Tibial nerve (tissue), 4 donors: Measurements from ENCODE around the gene PHTF2. TPM values are rescaled to one million over a fixed set of nuclear protein-coding genes. Genes with fewer than 3 reads are reported as not detected.

Source experiments
- DNase-seq, 2 donors: peaks; one replicate each; pipeline ENCODE4 v3.0.0-alpha.2; 2019; ENCODE audit warnings: low spot score in 2 of 2
- H3K27ac ChIP-seq, 4 donors: fragments of 200-600 bp; sonication (generic) in 3 of 4; one replicate each; pipeline ENCODE4 v1.5.1; 2017 to 2019; ENCODE audit warnings: mild to moderate bottlenecking in 1 of 4
- H3K27me3 ChIP-seq, 2 donors: fragments of 200-600 bp; sonication (generic) in 1 of 2; one replicate each; pipeline versions ENCODE4 v1.5.1 to v1.6.0; 2017 to 2019
- H3K36me3 ChIP-seq, 3 donors: fragments of 200-600 bp; sonication (generic); one replicate each; pipeline ENCODE4 v1.5.1; 2018 to 2019
- H3K4me1 ChIP-seq, 4 donors: fragments of 200-600 bp; sonication (generic) in 3 of 4; one replicate each; pipeline ENCODE4 v1.5.1; 2017 to 2019
- H3K4me3 ChIP-seq, 4 donors: fragments of 200-600 bp; sonication (generic) in 3 of 4; one replicate each; pipeline ENCODE4 v1.5.1; 2017 to 2019; ENCODE audit warnings: mild to moderate bottlenecking in 1 of 4, moderate library complexity in 1 of 4
- H3K9me3 ChIP-seq, 4 donors: fragments of 200-600 bp; sonication (generic) in 3 of 4; one replicate each; pipeline ENCODE4 v1.5.1; 2017 to 2019
- EP300 ChIP-seq, 2 donors: sonication (generic); formaldehyde crosslinking; IDR thresholded peaks; one replicate each; pipeline ENCODE4 v1.6.1; 2017; ENCODE audit warnings: antibody characterized with exemption in 2 of 2, mild to moderate bottlenecking in 1 of 2
- POLR2A ChIP-seq, 2 donors: fragments of 450-650 bp; IDR thresholded peaks; one replicate each; pipeline ENCODE4 v1.6.1; 2017; ENCODE audit warnings: antibody characterized with exemption in 2 of 2, mild to moderate bottlenecking in 2 of 2, moderate library complexity in 2 of 2
- WGBS, 2 donors: methylation state at CpG; one replicate each; pipeline ENCODE4 v1.1.5; 2018; 5-methylcytosine and 5-hydroxymethylcytosine counted together
- total RNA-seq, 4 donors: library from RNA; depleted of rRNA; stranded (reverse); fragments of >200 nt; gene quantifications; one replicate each; pipeline ENCODE4 v1.1.0, GENCODE V29; 2016
- TF ChIP-seq, protein P1 (sequence below), 5 experiments: fragments of 200-600 bp in 3 of 5; fragments of 450-650 bp in 2 of 5; sonication (generic) in 3 of 5; IDR thresholded peaks; one replicate each; pipeline ENCODE4 v1.5.1; 2016 to 2019; ENCODE audit warnings: antibody characterized with exemption in 5 of 5, mild to moderate bottlenecking in 3 of 5, moderate library complexity in 2 of 5

Gene PHTF2
- total RNA-seq, 4 donors from 2014 or later, result 12.6 to 16.5 (median 14.7) TPM

GRCh38 chr7:77895905-77896304 is 97.3 kb downstream of the PHTF2 start:
- H3K36me3 ChIP-seq, result no peaks in the 10 kb centered on the region
- 95 to 97% methylated on average over 3 of the region's 3 CpGs for WGBS, 2 donors

DNA sequence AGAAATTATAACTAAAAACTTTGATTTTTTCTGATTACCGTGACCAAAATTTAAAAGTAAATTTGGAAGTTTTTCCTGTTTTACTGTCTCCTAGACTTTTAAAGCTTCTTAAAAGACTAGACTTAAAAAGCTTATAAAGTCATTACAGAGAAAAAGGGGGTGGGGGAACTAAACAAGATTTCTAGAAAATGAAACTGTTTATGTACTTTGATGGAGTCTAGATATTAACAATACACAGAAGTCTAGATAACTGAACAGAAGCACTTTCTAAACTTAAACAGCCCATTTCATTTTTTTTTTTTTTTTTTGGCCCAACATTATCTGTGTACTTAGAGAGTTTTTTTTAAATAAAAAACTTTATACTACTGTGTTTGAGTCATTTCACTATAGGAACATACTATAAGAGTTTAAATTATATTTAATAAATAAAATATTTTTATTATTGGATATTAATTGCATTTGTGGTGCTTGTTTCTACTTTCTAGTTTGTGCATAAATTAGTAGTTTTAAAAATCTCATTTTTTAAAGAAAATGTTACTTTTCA is 98.5 kb downstream of the PHTF2 start:
- Histone ChIP-seq H3K4me1 (no peaks in the 10 kb centered on the region), H3K27me3 (no peaks in the 10 kb centered on the region), H3K27ac (no peak overlapping the region), H3K36me3 (peaks cover 0 to under 1% (median 0%) of the 10 kb centered on the region in 3 donors), H3K9me3 (no peaks in the 10 kb centered on the region), H3K4me3 (no peak overlapping the region)
- DNase-seq, result no peak
- TF ChIP-seq, protein P1, sequence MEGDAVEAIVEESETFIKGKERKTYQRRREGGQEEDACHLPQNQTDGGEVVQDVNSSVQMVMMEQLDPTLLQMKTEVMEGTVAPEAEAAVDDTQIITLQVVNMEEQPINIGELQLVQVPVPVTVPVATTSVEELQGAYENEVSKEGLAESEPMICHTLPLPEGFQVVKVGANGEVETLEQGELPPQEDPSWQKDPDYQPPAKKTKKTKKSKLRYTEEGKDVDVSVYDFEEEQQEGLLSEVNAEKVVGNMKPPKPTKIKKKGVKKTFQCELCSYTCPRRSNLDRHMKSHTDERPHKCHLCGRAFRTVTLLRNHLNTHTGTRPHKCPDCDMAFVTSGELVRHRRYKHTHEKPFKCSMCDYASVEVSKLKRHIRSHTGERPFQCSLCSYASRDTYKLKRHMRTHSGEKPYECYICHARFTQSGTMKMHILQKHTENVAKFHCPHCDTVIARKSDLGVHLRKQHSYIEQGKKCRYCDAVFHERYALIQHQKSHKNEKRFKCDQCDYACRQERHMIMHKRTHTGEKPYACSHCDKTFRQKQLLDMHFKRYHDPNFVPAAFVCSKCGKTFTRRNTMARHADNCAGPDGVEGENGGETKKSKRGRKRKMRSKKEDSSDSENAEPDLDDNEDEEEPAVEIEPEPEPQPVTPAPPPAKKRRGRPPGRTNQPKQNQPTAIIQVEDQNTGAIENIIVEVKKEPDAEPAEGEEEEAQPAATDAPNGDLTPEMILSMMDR (IDR thresholded peaks at IDR 0.05), result no peak
- no peak for TF ChIP-seq EP300 (IDR thresholded peaks at IDR 0.05)
- TF ChIP-seq POLR2A (IDR thresholded peaks at IDR 0.05), result no peak
- 93 to 97% methylated on average over 1 of the region's 1 CpG for WGBS, 2 donors

More at GRCh38 chr7:77895905-77896304, 97.3 kb downstream of the PHTF2 start:
- Histone ChIP-seq H3K27ac (no peak overlapping the region), H3K4me1 (no peaks in the 10 kb centered on the region), H3K27me3 (no peaks in the 10 kb centered on the region), H3K9me3 (no peaks in the 10 kb centered on the region), H3K4me3 (no peak overlapping the region)
- TF ChIP-seq POLR2A (IDR thresholded peaks at IDR 0.05) (no peak), EP300 (IDR thresholded peaks at IDR 0.05) (no peak)
- TF ChIP-seq, protein P1 (IDR thresholded peaks at IDR 0.05), result no peak
- no peak for DNase-seq

DNA sequence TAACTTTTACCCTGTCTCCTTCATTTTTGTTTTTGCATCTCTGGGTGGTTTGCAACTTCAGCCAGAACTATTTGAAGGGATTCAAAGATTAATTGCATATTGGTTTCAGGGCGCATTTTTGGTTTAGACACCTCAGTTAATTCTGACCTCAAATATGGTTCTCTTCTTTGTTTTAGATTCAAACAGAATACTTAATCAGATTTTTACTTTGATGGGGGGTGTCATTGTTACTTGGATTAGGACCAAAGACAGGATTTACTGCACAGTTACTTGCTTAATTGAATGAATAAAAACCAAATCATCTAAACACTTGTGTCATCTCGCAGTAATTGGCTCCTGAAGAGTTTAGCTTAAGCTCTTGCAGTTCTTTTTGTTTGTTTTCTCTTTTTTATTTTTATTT is 100.9 kb downstream of the PHTF2 start:
- TF ChIP-seq POLR2A (IDR thresholded peaks at IDR 0.05), result no peak
- no peak for TF ChIP-seq EP300 (IDR thresholded peaks at IDR 0.05)
- TF ChIP-seq, protein P1 (IDR thresholded peaks at IDR 0.05), result no peak
- WGBS, 2 donors, result 88 to 98% methylated on average over 2 of the region's 2 CpGs
- H3K9me3 ChIP-seq, result no peaks in the 10 kb centered on the region

GRCh38 chr7:77903597-77903996 is 105.0 kb downstream of the PHTF2 start:
- no peaks in the 10 kb centered on the region for H3K27me3 ChIP-seq
- no peak overlapping the region for H3K27ac ChIP-seq
- DNase-seq, result no peak
- 88 to 93% methylated on average over 2 of the region's 2 CpGs for WGBS, 2 donors
- H3K36me3 ChIP-seq, result peaks cover 0 to 4% (median 0%) of the 10 kb centered on the region in 3 donors
- no peaks in the 10 kb centered on the region for H3K9me3 ChIP-seq
- no peak overlapping the region for H3K4me3 ChIP-seq
- no peak for TF ChIP-seq POLR2A (IDR thresholded peaks at IDR 0.05)
- TF ChIP-seq, protein P1 (IDR thresholded peaks at IDR 0.05), result no peak
- no peak for TF ChIP-seq EP300 (IDR thresholded peaks at IDR 0.05)
- no peaks in the 10 kb centered on the region for H3K4me1 ChIP-seq

More for the DNA sequence above, 100.9 kb downstream of the PHTF2 start:
- no peak overlapping the region for H3K4me3 ChIP-seq
- peaks cover 0 to 4% (median 0%) of the 10 kb centered on the region in 3 donors for H3K36me3 ChIP-seq
- H3K27me3 ChIP-seq, result no peaks in the 10 kb centered on the region
- no peaks in the 10 kb centered on the region for H3K4me1 ChIP-seq
- no peak overlapping the region for H3K27ac ChIP-seq
- DNase-seq, result no peak

DNA sequence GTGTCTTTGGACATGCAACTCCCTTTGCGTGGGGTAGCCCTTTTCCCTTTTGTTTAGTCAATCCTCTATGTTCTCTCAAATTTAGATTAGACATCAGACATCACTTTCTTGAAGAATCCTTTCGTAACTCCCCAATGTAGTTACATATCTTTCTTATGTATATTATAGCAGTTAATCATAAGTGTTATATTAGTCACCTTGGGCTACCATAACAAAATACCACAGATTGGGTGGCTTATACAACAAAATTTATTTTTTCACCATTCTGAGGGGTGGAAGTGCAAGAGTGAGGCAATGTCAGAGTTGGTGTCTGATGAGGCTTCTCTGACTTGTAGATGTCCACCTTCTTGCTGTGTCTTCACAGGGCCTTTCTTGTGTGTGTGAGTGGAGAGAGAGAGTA is 105.7 kb downstream of the PHTF2 start:
- Histone ChIP-seq H3K4me1 (no peaks in the 10 kb centered on the region), H3K36me3 (peaks cover 0 to 4% (median 0%) of the 10 kb centered on the region in 3 donors), H3K4me3 (no peak overlapping the region), H3K27ac (no peak overlapping the region), H3K9me3 (no peaks in the 10 kb centered on the region), H3K27me3 (no peaks in the 10 kb centered on the region)
- DNase-seq, result no peak
- TF ChIP-seq, protein P1 (IDR thresholded peaks at IDR 0.05), result no peak
- TF ChIP-seq EP300 (IDR thresholded peaks at IDR 0.05) (no peak), POLR2A (IDR thresholded peaks at IDR 0.05) (no peak)
- 96% methylated on average over 2 of the region's 2 CpGs for WGBS, 2 donors
